HepG2 (cell line): ENCODE results near the gene ALK. TPM values are rescaled to one million over a fixed set of nuclear protein-coding genes. Genes with fewer than 3 reads are reported as not detected.

Experiments used
- ATAC-seq: fragments of 200-7000 bp; cut with Tn5 transposase; 3 replicates; pipeline ENCODE4 v1.9.1; 2020; ENCODE audit warnings: mild to moderate bottlenecking, moderate library complexity
- BruUV-seq: library from RNA; stranded (reverse); fragments of 400-500 nt; replicated peaks from 2 replicates; lab custom pipeline; 2021; lab: Mats Ljungman, UMichigan
- CTCF ChIA-PET: fragments of 300-600 bp; formaldehyde crosslinking; extraction: SDS; loops from one replicate; lab custom pipeline; 2021; ENCODE audit warnings: low total read pairs, inconsistent platforms, low intra/inter-chr PET ratio; lab: Yijun Ruan, JAX
- POLR2A ChIA-PET: fragments of 350-600 bp; sonication (Branson Sonifier 250); formaldehyde crosslinking; loops from one replicate; lab custom pipeline; 2020; ENCODE audit warnings: antibody characterized with exemption, inconsistent platforms; lab: Yijun Ruan, JAX
- DNase-seq: peaks from one replicate; pipeline ENCODE4 v3.0.0-alpha.2; 2015; ENCODE audit warnings: low spot score
- FAIRE-seq: peaks from 3 replicates; lab custom pipeline; 2011; peaks lifted over from hg19 to GRCh38; lab: Jason Lieb, UNC
- H2AFZ ChIP-seq: one replicate; pipeline ENCODE4 v1.6.1; 2011; ENCODE audit warnings: low read length, inconsistent platforms
- H3K27ac ChIP-seq: fragments of 300-600 bp; 3 replicates; pipeline ENCODE4 v1.8.0; 2011; ENCODE audit warnings: mixed run types, mild to moderate bottlenecking, mixed read lengths, low read length, inconsistent platforms; ENCODE audit not compliant: insufficient read depth; ENCODE audit errors: extremely low read length
- H3K27me3 ChIP-seq, 2 experiments: fragments of 200-600 bp in 1 of 2; 2 replicates in 1 of 2; 3 replicates in 1 of 2; pipeline versions ENCODE4 v1.6.0 to v1.8.0; 2011; ENCODE audit warnings: low read length in 2 of 2, mild to moderate bottlenecking in 2 of 2, moderate library complexity in 2 of 2, inconsistent platforms in 1 of 2; ENCODE audit not compliant: insufficient read depth in 2 of 2, control insufficient read depth in 1 of 2
- H3K36me3 ChIP-seq, 2 experiments: fragments of 200-600 bp in 1 of 2; replicated peaks in 1 of 2; 2 replicates in 1 of 2; 3 replicates in 1 of 2; pipeline versions ENCODE4 v1.5.1 to v1.8.0; 2011; ENCODE audit warnings: low read length in 2 of 2, inconsistent platforms in 1 of 2; ENCODE audit not compliant: insufficient read depth in 2 of 2, control insufficient read depth in 1 of 2
- H3K4me1 ChIP-seq: 2 replicates; pipeline ENCODE4 v1.5.1; 2012; ENCODE audit warnings: low read length, inconsistent platforms; ENCODE audit not compliant: insufficient read depth
- H3K4me2 ChIP-seq: 2 replicates; pipeline ENCODE4 v1.6.0; 2011; ENCODE audit warnings: low read depth, low read length, inconsistent platforms
- H3K4me3 ChIP-seq, 3 experiments: fragments of 200-600 bp in 1 of 3; sonication (generic), shearing (Covaris generic) in 1 of 3; replicated peaks in 1 of 3; 2 replicates each; pipeline ENCODE4 v1.5.1; 2011 to 2016; ENCODE audit warnings: low read length in 3 of 3, inconsistent platforms in 2 of 3, low read depth in 2 of 3, mild to moderate bottlenecking in 2 of 3, control low read depth in 1 of 3, mixed read lengths in 1 of 3; ENCODE audit not compliant: insufficient read depth in 1 of 3
- H3K79me2 ChIP-seq: one replicate; pipeline ENCODE4 v1.6.1; 2011; ENCODE audit warnings: low read length, inconsistent platforms; ENCODE audit not compliant: insufficient read depth
- H3K9ac ChIP-seq: 2 replicates; pipeline ENCODE4 v1.6.0; 2011; ENCODE audit warnings: mild to moderate bottlenecking, low read depth, low read length, inconsistent platforms; ENCODE audit not compliant: insufficient read depth
- H3K9me3 ChIP-seq: 2 replicates; pipeline ENCODE4 v1.5.1; 2012; ENCODE audit warnings: mild to moderate bottlenecking, low read length
- H4K20me1 ChIP-seq: 2 replicates; pipeline ENCODE4 v1.6.0; 2011; ENCODE audit warnings: inconsistent platforms, mild to moderate bottlenecking, low read length, moderate library complexity; ENCODE audit not compliant: insufficient read depth
- AFF4 ChIP-seq: sonication (generic); formaldehyde crosslinking; IDR thresholded peaks from 2 replicates; pipeline ENCODE4 v1.4.0; 2020; ENCODE audit warnings: missing genetic modification reagents
- ASH2L ChIP-seq: fragments of 300-600, 200-600 bp; sonication (generic); IDR thresholded peaks from 2 replicates; pipeline ENCODE4 v1.7.0; 2017; ENCODE audit warnings: low read depth, mild to moderate bottlenecking, moderate library complexity, mixed read lengths, low read length; ENCODE audit not compliant: insufficient read length
- BRD4 ChIP-seq: sonication (generic); formaldehyde crosslinking; IDR thresholded peaks from 2 replicates; pipeline ENCODE4 v1.4.0; 2020; ENCODE audit warnings: missing genetic modification reagents
- GATAD2A ChIP-seq: IDR thresholded peaks from 2 replicates; pipeline ENCODE4 v1.6.1; 2016
- GTF3A ChIP-seq: sonication (generic); formaldehyde crosslinking; conservative IDR thresholded peaks from 2 replicates; pipeline ENCODE4 v1.4.0; 2020; ENCODE audit warnings: mild to moderate bottlenecking, missing genetic modification reagents
- HOXA9 ChIP-seq: sonication (generic); formaldehyde crosslinking; IDR thresholded peaks from 2 replicates; pipeline ENCODE4 v1.8.1; 2022; ENCODE audit warnings: missing genetic modification reagents, mild to moderate bottlenecking, moderate library complexity, borderline replicate concordance
- NCOA5 ChIP-seq: sonication (generic); formaldehyde crosslinking; IDR thresholded peaks from 2 replicates; pipeline ENCODE4 v1.4.0; 2020; ENCODE audit warnings: missing genetic modification reagents
- RBM22 ChIP-seq: fragments of 200-400 bp; formaldehyde crosslinking; optimal IDR thresholded peaks from 2 replicates; pipeline ENCODE3; 2017; ENCODE audit warnings: mild to moderate bottlenecking, low read length, moderate library complexity
- SMARCE1 ChIP-seq: fragments of 450-650 bp; IDR thresholded peaks from 2 replicates; pipeline ENCODE4 v1.6.1; 2017; ENCODE audit warnings: borderline replicate concordance
- ZFP91 ChIP-seq: sonication (generic); formaldehyde crosslinking; IDR thresholded peaks from 2 replicates; pipeline ENCODE4 v1.9.0; 2022; ENCODE audit warnings: missing genetic modification reagents, mild to moderate bottlenecking, borderline replicate concordance
- ZNF746 ChIP-seq: sonication (generic); formaldehyde crosslinking; IDR thresholded peaks from 2 replicates; pipeline ENCODE4 v1.8.0; 2022; ENCODE audit warnings: mild to moderate bottlenecking, missing genetic modification reagents
- WGBS: methylation state at CpG from one replicate; pipeline ENCODE4 v1.1.6; 2017; ENCODE audit warnings: low lambda C conversion rate; 5-methylcytosine and 5-hydroxymethylcytosine counted together
- in situ Hi-C: cut with HindIII; loops from 2 replicates; pipeline ENCODE4 v1.10.0; 2017; ENCODE audit warnings: low pct_unique_long_range_greater_than_20kb; ENCODE audit not compliant: extremely low pct_ligation_motif_present
- intact Hi-C: fragments of 100-400 bp; cut with micrococcal nuclease; formaldehyde crosslinking; loops from one replicate; pipeline ENCODE4 v1.10.0; 2022; ENCODE audit not compliant: unreplicated experiment
- polyA plus RNA-seq, 8 experiments: library from polyadenylated mRNA; depleted of rRNA in 3 of 8; stranded (reverse) in 7 of 8; unstranded in 1 of 8; fragments of >200 nt; fragmentation: Illumina TruSeq in 4 of 8; extraction: Trizol in 4 of 8; gene quantifications; 2 replicates each; pipeline versions ENCODE4 v1.2.1 to v1.2.3, GENCODE V29; 2011 to 2016; ENCODE audit warnings: low read depth in 4 of 8, missing spikeins in 1 of 8, mixed read lengths in 1 of 8; ENCODE audit not compliant: insufficient read depth in 1 of 8
- total RNA-seq, 5 experiments: library from RNA; depleted of rRNA; stranded (reverse); fragments of >200 nt; fragmentation: Illumina TruSeq; extraction: Trizol; gene quantifications; 2 replicates each; pipeline ENCODE4 v1.2.3, GENCODE V29; 2016; ENCODE audit warnings: low read depth in 1 of 5

ALK gene
- total and polyA plus RNA-seq, 2 of the 13 experiments (the other 11 are each of a cell fraction or from before 2014, with no cell fraction given), result not detected

GRCh38 chr2:29405707-29406106, 515.7 kb downstream of the ALK start:
- no peaks in the 10 kb centered on the region for H3K4me1 ChIP-seq
- H3K9ac ChIP-seq, result no peak overlapping the region
- DNase-seq (no peak), FAIRE-seq (no peak), ATAC-seq (no peak)
- H4K20me1 ChIP-seq, result no peaks in the 10 kb centered on the region
- POLR2A ChIA-PET, result no interaction called here
- H3K36me3 ChIP-seq, result no peaks in the 10 kb centered on the region
- no peaks in the 10 kb centered on the region for H3K9me3 ChIP-seq
- CTCF ChIA-PET, result no interaction called here
- no peaks in the 10 kb centered on the region for H3K79me2 ChIP-seq
- TF ChIP-seq SMARCE1, result no peak
- TF ChIP-seq AFF4 (CRISPR knock-in tag), result no peak
- no peak for TF ChIP-seq HOXA9 (CRISPR knock-in tag)
- no peak for TF ChIP-seq BRD4 (CRISPR knock-in tag)
- TF ChIP-seq ZNF746 (CRISPR knock-in tag), result no peak
- no peak for TF ChIP-seq NCOA5 (CRISPR knock-in tag)
- no peak for TF ChIP-seq ASH2L
- no peak for TF ChIP-seq GTF3A (CRISPR knock-in tag)
- no peak for TF ChIP-seq ZFP91 (CRISPR knock-in tag)
- TF ChIP-seq GATAD2A (CRISPR knock-in tag), result no peak
- no peak for TF ChIP-seq RBM22
- 0% methylated on average over 2 of the region's 2 CpGs for WGBS
- in situ Hi-C loops, result no loop called here
- H3K27me3 ChIP-seq, result peaks cover 0 to 24% of the 10 kb centered on the region in 2 experiments; a peak in 3 of 5 replicates
- no peak overlapping the region for H2AFZ ChIP-seq
- no TSS peak for BruUV-seq
- H3K27ac ChIP-seq, result no peak overlapping the region
- H3K4me2 ChIP-seq, result no peak overlapping the region
- no peak overlapping the region for H3K4me3 ChIP-seq
- intact Hi-C loops, result no loop called here
